Gastroesophageal sphincter (tissue), 3 donors: Measurements from ENCODE around the gene SPZ1.

ENCODE experiments used
- CTCF ChIP-seq, 4 experiments: fragments of 200-600 bp in 2 of 4; fragments of 450-650 bp in 2 of 4; sonication (generic) in 1 of 4; IDR thresholded peaks; one replicate each; pipeline ENCODE4 v1.5.1; 2017 to 2019; ENCODE audit warnings: antibody characterized with exemption in 4 of 4, mild to moderate bottlenecking in 2 of 4, moderate library complexity in 2 of 4
- EP300 ChIP-seq: sonication (generic); formaldehyde crosslinking; IDR thresholded peaks from one replicate; pipeline ENCODE4 v1.6.1; 2017; ENCODE audit warnings: antibody characterized with exemption, mild to moderate bottlenecking
- POLR2A ChIP-seq, 2 donors: fragments of 450-650 bp; IDR thresholded peaks; one replicate each; pipeline ENCODE4 v1.6.1; 2017; ENCODE audit warnings: antibody characterized with exemption in 2 of 2, mild to moderate bottlenecking in 2 of 2, moderate library complexity in 1 of 2
- POLR2AphosphoS5 ChIP-seq: sonication (generic); formaldehyde crosslinking; IDR thresholded peaks from one replicate; pipeline ENCODE4 v1.6.1; 2017; ENCODE audit warnings: antibody characterized with exemption

- TF ChIP-seq POLR2A (IDR thresholded peaks at IDR 0.05) (no peak), CTCF (IDR thresholded peaks at IDR 0.05) (no peak), POLR2AphosphoS5 (no peak), EP300 (no peak)
Observed at GRCh38 chr5:80289320-80289719, 30.5 kb upstream of the SPZ1 start.
